CD4-positive, CD25-positive, alpha-beta regulatory T cell (primary cell): ENCODE measurements around the gene CHN1. TPM values are rescaled to one million over a fixed set of nuclear protein-coding genes. Genes with fewer than 3 reads are reported as not detected.

Experiments used
- ATAC-seq, 2 donors: fragments of 150-1000 bp; cut with Tn5 transposase; one replicate each; pipeline ENCODE4 v1.10.0; 2021; ENCODE audit warnings: low read depth in 2 of 2, moderate number of reproducible peaks in 2 of 2, moderate library complexity in 1 of 2
- DNase-seq, 3 donors: peaks; one replicate each; pipeline versions ENCODE4 v3.0.0 to v3.0.0-alpha.2; 2012 to 2022; ENCODE audit warnings: mixed read lengths in 1 of 3
- H3K27ac ChIP-seq: one replicate; pipeline ENCODE4 v1.7.0; 2013; ENCODE audit warnings: mild to moderate bottlenecking, low read length; ENCODE audit not compliant: insufficient read depth, poor library complexity, severe bottlenecking
- H3K27me3 ChIP-seq: one replicate; pipeline ENCODE4 v1.7.0; 2013; ENCODE audit warnings: low read length; ENCODE audit not compliant: control insufficient read depth, insufficient read depth
- H3K36me3 ChIP-seq: one replicate; pipeline ENCODE4 v1.7.0; 2013; ENCODE audit warnings: mild to moderate bottlenecking, low read length, moderate library complexity; ENCODE audit not compliant: control insufficient read depth, insufficient read depth
- H3K4me1 ChIP-seq: 2 replicates; pipeline ENCODE4 v1.7.0; 2013; ENCODE audit warnings: mild to moderate bottlenecking, low read length; ENCODE audit not compliant: insufficient read depth, control insufficient read depth, poor library complexity, severe bottlenecking
- H3K4me3 ChIP-seq: one replicate; pipeline ENCODE4 v1.7.0; 2013; ENCODE audit warnings: low read depth, mild to moderate bottlenecking, low read length, moderate library complexity
- H3K9me3 ChIP-seq, 2 experiments: 1 replicate in 1 of 2; 2 replicates in 1 of 2; pipeline ENCODE4 v1.7.0; 2013; ENCODE audit warnings: low read length in 2 of 2, mild to moderate bottlenecking in 1 of 2, moderate library complexity in 1 of 2; ENCODE audit not compliant: control insufficient read depth in 2 of 2
- H3K27ac Mint-ChIP-seq, 3 donors: one replicate each; pipeline ENCODE4 v1.8.0; 2020 to 2022; ENCODE audit warnings: mild to moderate bottlenecking in 3 of 3, mixed read lengths in 3 of 3, moderate library complexity in 2 of 3
- H3K27me3 Mint-ChIP-seq: one replicate; pipeline ENCODE4 v1.8.0; 2022; ENCODE audit warnings: mild to moderate bottlenecking, mixed read lengths
- H3K36me3 Mint-ChIP-seq: one replicate; pipeline ENCODE4 v1.8.0; 2020; ENCODE audit warnings: mixed read lengths
- H3K4me1 Mint-ChIP-seq, 4 donors: one replicate each; pipeline ENCODE4 v1.8.0; 2020 to 2022; ENCODE audit warnings: mixed read lengths in 4 of 4, mild to moderate bottlenecking in 1 of 4
- H3K4me3 Mint-ChIP-seq, 4 donors: one replicate each; pipeline ENCODE4 v1.8.0; 2020 to 2022; ENCODE audit warnings: mild to moderate bottlenecking in 4 of 4, mixed read lengths in 4 of 4, moderate library complexity in 3 of 4
- H3K9me3 Mint-ChIP-seq, 7 donors: one replicate each; pipeline ENCODE4 v1.8.0; 2020 to 2022; ENCODE audit warnings: mixed read lengths in 7 of 7, mild to moderate bottlenecking in 3 of 7, moderate library complexity in 2 of 7
- polyA plus RNA-seq, 4 donors: library from polyadenylated mRNA; unstranded; fragments of 300-500 nt; fragmentation: Illumina TruSeq; gene quantifications; one replicate each; pipeline ENCODE4 v1.2.3, GENCODE V29; 2021
- total RNA-seq: library from RNA; stranded (reverse); gene quantifications from one replicate; pipeline ENCODE4 v1.2.3, GENCODE V29; 2022

CHN1 gene
- total and polyA plus RNA-seq, 5 donors from 2014 or later = 6.6 to 17.9 (median 12.0) TPM

- peaks cover 20% of the 10 kb centered on the region for H3K27me3 ChIP-seq
- no peaks in the 10 kb centered on the region for H3K36me3 ChIP-seq
- H3K4me1 ChIP-seq = peaks cover 5% of the 10 kb centered on the region
- Mint-ChIP-seq H3K4me1 (peaks cover 0 to 7% (median 0%) of the 10 kb centered on the region in 4 donors), H3K27me3 (peaks cover 44% of the 10 kb centered on the region), H3K27ac (no peak overlapping the region), H3K4me3 (no peak overlapping the region), H3K9me3 (no peaks in the 10 kb centered on the region), H3K36me3 (no peaks in the 10 kb centered on the region)
- H3K27ac ChIP-seq = no peak overlapping the region
- no peaks in the 10 kb centered on the region for H3K9me3 ChIP-seq
- no peak overlapping the region for H3K4me3 ChIP-seq
- DNase-seq = no peak
- ATAC-seq = no peak
Observed at GRCh38 chr2:175009917-175010621, 4.9 kb upstream of the CHN1 start.

- Mint-ChIP-seq H3K4me3 (no peak overlapping the region), H3K27me3 (peaks cover 50% of the 10 kb centered on the region), H3K4me1 (peaks cover 0 to 13% (median 0%) of the 10 kb centered on the region in 4 donors), H3K36me3 (no peaks in the 10 kb centered on the region), H3K27ac (no peak overlapping the region), H3K9me3 (no peaks in the 10 kb centered on the region)
- H3K27ac ChIP-seq = no peak overlapping the region
- no peaks in the 10 kb centered on the region for H3K36me3 ChIP-seq
- no peaks in the 10 kb centered on the region for H3K9me3 ChIP-seq
- DNase-seq (no peak), ATAC-seq (no peak)
- H3K4me1 ChIP-seq = peaks cover 9% of the 10 kb centered on the region
- H3K27me3 ChIP-seq = peaks cover 24% of the 10 kb centered on the region
- no peak overlapping the region for H3K4me3 ChIP-seq
Observed at GRCh38 chr2:175008801-175009495, 3.8 kb upstream of the CHN1 start.

DNA sequence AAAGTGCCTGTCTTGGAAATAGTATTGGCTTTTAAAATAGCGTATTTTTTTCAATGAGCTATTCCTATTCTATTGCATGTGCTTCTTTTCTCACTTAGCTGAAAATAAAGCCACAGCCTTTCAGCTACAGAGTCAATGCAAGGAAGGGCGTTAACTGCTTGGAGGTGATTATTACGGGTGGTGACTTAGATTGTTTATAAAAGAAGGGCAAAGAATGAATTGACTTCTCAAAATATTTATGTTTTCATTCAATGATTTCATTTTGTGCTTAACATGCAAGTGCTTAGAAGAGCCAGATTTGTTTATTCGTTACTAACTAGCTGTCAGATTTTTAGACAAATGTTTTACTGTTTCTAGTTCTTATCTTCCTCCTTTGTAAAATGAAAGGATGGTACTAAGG, 2.8 kb upstream of the CHN1 start:
- peaks cover 54% of the 10 kb centered on the region for H3K27me3 Mint-ChIP-seq
- ATAC-seq = no peak
- H3K4me1 Mint-ChIP-seq = peaks cover 0 to 15% (median 0%) of the 10 kb centered on the region in 4 donors
- Histone ChIP-seq H3K9me3 (no peaks in the 10 kb centered on the region), H3K4me1 (peaks cover 9% of the 10 kb centered on the region), H3K27me3 (peaks cover 31% of the 10 kb centered on the region), H3K4me3 (no peak overlapping the region), H3K27ac (no peak overlapping the region), H3K36me3 (no peaks in the 10 kb centered on the region)
- no peaks in the 10 kb centered on the region for H3K9me3 Mint-ChIP-seq
- H3K4me3 Mint-ChIP-seq = no peak overlapping the region
- no peak overlapping the region for H3K27ac Mint-ChIP-seq
- no peak for DNase-seq
- H3K36me3 Mint-ChIP-seq = no peaks in the 10 kb centered on the region

DNA sequence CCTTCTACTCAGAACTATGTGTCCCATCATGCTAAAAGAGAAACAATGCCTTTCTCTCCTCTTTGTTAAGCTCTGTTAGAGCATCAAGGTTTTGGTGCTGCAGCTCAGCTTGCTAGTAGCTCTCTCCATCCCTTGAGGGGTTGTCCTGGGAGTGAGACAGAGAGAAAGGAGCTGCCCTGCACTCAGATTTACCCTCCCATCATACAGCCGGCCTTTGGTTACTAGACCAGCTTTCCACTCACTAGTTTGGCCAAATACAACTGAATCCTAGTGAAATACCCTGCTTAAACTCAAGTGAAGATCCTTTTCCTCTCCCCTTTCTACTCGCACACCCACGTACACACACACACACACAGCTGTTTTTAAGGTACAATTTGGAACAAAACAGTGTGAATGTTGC, 2.3 kb upstream of the CHN1 start:
- H3K9me3 Mint-ChIP-seq = no peaks in the 10 kb centered on the region
- Histone ChIP-seq H3K4me3 (no peak overlapping the region), H3K36me3 (no peaks in the 10 kb centered on the region), H3K4me1 (peaks cover 9% of the 10 kb centered on the region), H3K27me3 (peaks cover 32% of the 10 kb centered on the region), H3K9me3 (no peaks in the 10 kb centered on the region), H3K27ac (no peak overlapping the region)
- no peak overlapping the region for H3K27ac Mint-ChIP-seq
- no peaks in the 10 kb centered on the region for H3K36me3 Mint-ChIP-seq
- H3K4me3 Mint-ChIP-seq = no peak overlapping the region
- peaks cover 0 to 15% (median 0%) of the 10 kb centered on the region in 4 donors for H3K4me1 Mint-ChIP-seq
- peaks cover 59% of the 10 kb centered on the region for H3K27me3 Mint-ChIP-seq
- DNase-seq (no peak), ATAC-seq (no peak)

DNA sequence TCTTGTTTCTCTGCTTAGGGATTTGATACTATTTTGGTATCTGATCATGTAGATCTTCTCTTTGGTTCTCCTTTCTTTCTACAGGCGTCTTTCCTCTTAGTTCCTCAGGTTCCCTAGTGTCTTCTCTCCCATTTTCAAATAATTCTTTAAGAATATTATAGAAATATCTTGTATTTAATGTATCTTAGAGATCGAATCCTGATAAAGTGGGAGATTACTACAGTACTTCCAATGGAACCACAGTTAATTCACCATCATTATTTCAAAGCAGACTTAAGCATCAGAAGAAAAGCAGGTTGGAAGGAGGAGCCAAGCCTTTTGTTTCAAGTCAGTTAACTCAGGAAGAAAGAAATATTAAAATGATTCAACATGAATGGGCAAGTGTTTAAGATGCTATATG, 1.1 kb upstream of the CHN1 start:
- Mint-ChIP-seq H3K27me3 (peaks cover 71% of the 10 kb centered on the region), H3K4me1 (peaks cover 0 to 15% (median 0%) of the 10 kb centered on the region in 4 donors), H3K9me3 (no peaks in the 10 kb centered on the region), H3K36me3 (no peaks in the 10 kb centered on the region), H3K4me3 (peak overlapping the region; percentile 75 to 87 (median 80)), H3K27ac (peak overlapping the region in 1 of 3 donors; percentile 42)
- H3K36me3 ChIP-seq = no peaks in the 10 kb centered on the region
- DNase-seq (no peak), ATAC-seq (no peak)
- peaks cover 9% of the 10 kb centered on the region for H3K4me1 ChIP-seq
- H3K4me3 ChIP-seq = no peak overlapping the region
- H3K27ac ChIP-seq = no peak overlapping the region
- H3K9me3 ChIP-seq = no peaks in the 10 kb centered on the region
- peaks cover 40% of the 10 kb centered on the region for H3K27me3 ChIP-seq

DNA sequence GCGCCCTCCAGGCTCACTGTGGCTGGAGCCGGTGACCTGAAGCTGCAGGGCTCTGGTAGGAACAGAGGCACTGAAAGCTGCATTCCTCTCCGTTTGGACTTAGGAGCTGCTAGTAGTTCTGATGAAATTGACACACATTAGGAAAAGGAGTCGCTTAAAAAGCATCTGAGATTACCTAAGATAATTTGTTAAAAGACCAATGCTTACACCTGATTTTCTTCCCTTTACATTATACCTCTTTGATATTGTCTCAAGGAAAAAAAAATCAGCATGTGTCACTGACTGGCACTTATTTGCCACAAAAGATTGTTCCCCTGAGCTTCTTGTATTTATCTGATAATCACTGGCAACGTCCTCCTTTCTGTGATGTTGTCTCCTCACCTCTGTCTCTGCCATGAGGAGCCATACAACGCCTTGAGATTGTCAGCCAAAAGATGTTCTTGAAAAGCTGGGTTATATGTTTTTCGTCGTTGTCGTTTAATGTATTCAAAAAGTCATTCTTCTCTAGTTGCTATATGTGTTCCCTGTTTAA, 618 bp upstream of the CHN1 start:
- peak overlapping the region in 2 of 3 donors; percentile 42 to 49 for H3K27ac Mint-ChIP-seq
- H3K4me3 ChIP-seq = peak overlapping the region; percentile 28

DNA sequence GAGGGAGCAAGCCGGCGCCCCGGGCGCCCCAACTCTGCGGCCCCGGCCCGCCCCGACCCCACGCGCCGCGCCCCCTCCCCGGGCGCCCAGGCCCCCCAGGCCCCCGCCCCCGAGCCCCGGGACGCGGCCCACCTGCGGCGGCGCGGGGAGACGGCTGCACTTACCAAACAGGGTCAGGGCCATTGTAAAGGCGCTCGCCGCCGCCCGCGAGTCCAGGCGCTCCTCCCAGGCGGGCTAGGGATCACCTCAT, 526 bp downstream of the CHN1 start:
- Mint-ChIP-seq H3K27ac (no peak overlapping the region), H3K36me3 (no peaks in the 10 kb centered on the region), H3K27me3 (peaks cover 77% of the 10 kb centered on the region), H3K4me1 (peaks cover 0 to 15% (median 0%) of the 10 kb centered on the region in 4 donors), H3K4me3 (peak overlapping the region; percentile 72 to 91 (median 84)), H3K9me3 (no peaks in the 10 kb centered on the region)
- Histone ChIP-seq H3K4me1 (peaks cover 9% of the 10 kb centered on the region), H3K27me3 (peaks cover 42% of the 10 kb centered on the region), H3K27ac (no peak overlapping the region), H3K4me3 (no peak overlapping the region), H3K9me3 (no peaks in the 10 kb centered on the region), H3K36me3 (no peaks in the 10 kb centered on the region)
- ATAC-seq (peak in 1 of 2 donors; percentile 15), DNase-seq (no peak)

More for the DNA sequence above, 618 bp upstream of the CHN1 start:
- Mint-ChIP-seq H3K36me3 (no peaks in the 10 kb centered on the region), H3K4me3 (peak overlapping the region; percentile 75 to 87 (median 80)), H3K9me3 (no peaks in the 10 kb centered on the region), H3K4me1 (peaks cover 0 to 15% (median 0%) of the 10 kb centered on the region in 4 donors), H3K27me3 (peaks cover 72% of the 10 kb centered on the region)
- Histone ChIP-seq H3K27me3 (peaks cover 42% of the 10 kb centered on the region), H3K9me3 (no peaks in the 10 kb centered on the region), H3K36me3 (no peaks in the 10 kb centered on the region), H3K4me1 (peaks cover 9% of the 10 kb centered on the region), H3K27ac (no peak overlapping the region)
- DNase-seq = no peak
- ATAC-seq = peak in 1 of 2 donors; percentile 6
